GM21737 (cell line): ENCODE data around the gene DENND1A.

ENCODE experiments used
- ATAC-seq: cut with Tn5 transposase; IDR thresholded peaks from one replicate; pipeline ENCODE4 v1.9.1; 2021; ENCODE audit warnings: mild to moderate bottlenecking, moderate library complexity; ENCODE audit not compliant: unreplicated experiment

The DENND1A gene

DNA sequence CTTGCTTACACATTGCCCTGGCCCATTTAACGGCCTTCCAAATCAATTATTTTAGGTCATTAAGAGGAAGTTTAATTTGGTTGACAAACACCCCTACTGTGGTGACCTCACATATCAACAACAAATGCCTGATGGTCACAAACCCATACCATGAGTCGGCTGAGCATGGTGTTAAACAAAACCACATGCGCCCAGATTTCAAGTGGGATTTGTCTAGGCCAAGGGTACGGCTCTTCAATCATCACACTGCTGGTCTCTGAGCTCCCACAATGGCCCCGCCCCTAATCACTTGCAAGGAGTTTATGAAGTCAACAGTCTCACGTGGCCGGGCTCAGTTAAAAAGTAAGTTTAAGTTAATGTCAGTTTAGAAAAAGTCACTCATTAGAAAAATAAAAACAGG lies 330.1 kb downstream of the DENND1A start:
- no peak for ATAC-seq

- no peak for ATAC-seq
Observed at GRCh38 chr9:123597876-123598556, 331.9 kb downstream of the DENND1A start.

DNA sequence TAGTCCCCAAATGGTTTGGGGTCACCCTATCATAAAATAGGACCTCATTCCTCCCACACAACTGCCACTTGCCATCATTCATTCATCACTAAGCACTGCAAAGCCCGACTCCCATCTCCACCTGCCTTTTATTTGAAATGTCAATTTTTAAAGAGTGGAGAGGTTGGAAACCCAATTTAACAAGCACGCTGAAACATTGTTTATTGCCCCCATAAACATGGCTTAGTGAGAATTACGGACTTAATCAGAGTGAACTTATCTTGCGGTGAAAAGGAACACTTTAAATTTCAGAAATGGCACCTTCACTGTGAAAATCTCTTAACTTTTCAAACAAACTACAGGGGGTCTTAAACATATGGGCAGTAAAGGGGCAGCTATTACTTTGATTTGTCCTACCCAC lies 332.9 kb downstream of the DENND1A start:
- no peak for ATAC-seq

DNA sequence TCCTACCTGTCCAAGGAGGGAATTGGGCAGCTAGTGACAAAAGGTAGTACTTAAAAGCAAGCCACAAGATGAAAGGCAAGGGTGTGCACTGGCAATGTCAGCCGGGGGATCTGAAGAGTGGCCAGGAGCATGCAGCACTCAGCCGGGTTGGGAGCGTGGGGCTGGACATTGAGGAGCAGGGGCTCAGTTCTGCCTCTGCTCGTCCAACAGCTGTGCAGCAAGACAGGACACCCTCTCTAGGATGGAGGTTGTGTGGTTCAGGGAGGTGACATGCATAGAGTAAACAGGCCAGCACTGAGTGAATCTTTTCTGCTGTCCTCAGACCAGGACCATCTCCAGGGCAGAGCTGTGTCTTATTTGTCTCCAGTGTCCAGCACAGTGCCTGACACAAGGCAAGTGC lies 338.6 kb downstream of the DENND1A start:
- ATAC-seq = no peak

GRCh38 chr9:123590499-123590898 lies 339.4 kb downstream of the DENND1A start:
- ATAC-seq = no peak

DNA sequence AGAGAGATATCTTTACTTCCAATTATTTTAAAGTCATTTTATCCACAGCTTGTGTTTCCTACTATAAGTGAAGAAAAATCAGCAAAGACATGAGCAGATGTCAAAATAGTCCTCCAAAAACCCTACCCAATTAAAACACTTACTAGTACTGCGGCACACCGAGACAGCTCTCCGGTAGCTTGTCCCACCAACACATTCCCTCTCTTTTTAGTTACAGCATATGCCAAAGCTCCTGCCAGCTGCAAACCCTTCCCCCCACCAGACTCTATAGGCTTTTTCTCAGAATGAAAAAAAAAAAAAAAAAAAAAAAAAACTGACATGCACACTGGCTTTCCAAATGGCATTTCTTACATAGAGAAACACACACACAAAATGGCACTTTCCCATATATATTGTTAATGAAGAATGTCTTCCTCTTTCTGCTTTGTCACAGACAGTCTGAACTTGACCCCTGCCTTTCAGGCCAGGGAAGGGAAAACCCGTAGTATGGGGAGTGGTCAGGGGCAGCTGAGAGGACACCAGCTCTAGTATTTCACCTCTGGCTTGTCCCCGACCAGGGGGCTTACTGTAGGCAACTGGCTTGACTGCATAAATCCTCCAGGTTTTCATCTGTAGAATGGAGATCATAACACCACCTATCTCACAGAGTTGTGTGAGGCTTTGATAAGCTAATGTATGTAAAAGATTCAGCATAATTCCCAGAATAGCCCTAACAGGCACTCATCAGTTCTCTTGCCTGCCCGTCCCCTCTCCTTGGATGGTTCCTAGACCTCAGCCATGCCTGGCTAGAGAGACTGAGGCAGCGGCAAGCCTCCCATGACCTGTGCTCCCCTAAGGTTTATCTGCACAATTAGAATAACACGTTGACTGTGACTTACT lies 340.3 kb downstream of the DENND1A start:
- no peak for ATAC-seq

DNA sequence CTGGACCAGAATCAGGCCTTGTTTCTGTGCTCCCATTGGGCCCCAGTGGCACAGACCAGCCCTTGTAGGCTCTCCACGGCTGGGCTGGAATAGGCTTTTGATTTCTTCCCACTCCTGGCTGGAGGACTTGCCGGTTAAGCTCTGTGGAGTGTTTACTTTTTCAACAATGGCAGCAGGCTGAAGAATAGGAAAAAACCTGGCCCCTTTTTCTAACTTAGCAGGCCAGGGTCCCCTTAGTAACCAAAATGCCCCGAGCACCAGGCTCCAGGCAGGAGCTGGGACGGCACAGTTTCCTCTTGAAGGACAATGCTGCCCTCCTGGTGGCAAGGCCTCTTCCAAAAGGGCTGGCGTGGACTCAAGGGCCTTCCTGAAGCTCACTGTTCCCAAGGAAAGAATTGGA lies 343.7 kb downstream of the DENND1A start:
- ATAC-seq = no peak

- ATAC-seq = no peak
Observed at GRCh38 chr9:123584202-123585176, 345.4 kb downstream of the DENND1A start.

- ATAC-seq = no peak
Observed at GRCh38 chr9:123583646-123584045, 346.3 kb downstream of the DENND1A start.

DNA sequence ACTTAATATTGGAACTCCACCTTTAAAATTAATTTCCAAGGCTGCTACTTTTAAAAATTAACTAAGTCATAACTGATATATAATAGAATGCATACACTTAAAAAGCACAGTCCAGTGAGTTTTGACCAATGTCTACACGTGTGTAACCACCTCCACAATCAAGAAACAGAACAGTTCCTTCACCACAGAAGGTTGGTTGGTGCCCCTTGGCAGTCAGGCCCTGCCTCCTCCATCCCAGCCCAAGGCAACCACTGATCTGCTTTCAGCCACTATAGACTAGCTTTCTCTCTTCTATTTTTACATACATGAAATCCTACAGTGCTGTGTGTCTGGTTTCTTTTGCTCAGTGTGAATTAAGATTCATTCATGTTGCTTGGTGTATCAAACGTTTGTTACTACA lies 358.7 kb downstream of the DENND1A start:
- no peak for ATAC-seq

DNA sequence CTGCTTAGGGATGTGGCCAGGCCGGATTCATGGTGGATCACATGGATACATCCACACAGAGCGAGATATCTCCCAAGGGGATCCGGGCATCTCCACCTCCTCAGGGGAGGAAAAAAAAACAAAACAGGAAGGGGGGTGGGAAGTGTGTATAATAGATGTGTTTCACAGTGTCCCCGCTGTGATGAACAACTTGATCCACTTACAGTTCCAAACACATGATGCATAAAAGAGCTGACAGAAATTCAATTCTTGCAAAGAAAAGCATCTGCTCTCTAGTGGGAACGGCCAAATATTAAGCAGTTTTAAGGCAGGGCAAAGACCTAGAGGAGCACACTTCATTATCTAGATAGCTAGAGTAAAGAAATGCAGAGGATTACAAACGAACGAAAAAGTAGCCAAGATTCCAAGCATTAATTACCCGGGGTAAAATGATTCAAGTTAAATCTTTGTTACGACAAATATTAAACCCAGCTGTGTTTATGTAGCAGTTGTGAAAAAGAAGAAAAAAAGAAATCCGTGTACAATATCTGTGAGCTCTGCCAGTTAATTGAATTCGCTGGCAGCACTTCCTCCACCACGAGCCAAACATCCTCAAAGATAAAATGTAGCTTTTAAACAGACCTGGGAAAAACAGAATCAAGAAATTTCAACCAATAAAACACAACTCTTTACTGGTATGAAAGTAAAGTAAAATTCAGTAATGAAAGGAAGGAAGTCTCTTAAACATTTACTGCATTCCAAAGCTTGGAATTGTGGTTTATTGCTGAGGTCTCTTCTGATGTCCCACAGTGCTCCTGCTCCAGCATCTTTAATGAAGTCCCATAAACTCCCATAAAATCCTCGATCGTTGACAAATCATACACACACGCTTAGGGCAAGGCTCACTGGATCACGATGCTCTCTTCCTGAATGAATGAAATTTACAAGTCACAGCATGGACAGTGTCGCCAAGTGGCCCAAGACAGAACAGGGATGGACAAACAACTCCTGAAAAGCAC lies 360.9 kb downstream of the DENND1A start:
- ATAC-seq = no peak

DNA sequence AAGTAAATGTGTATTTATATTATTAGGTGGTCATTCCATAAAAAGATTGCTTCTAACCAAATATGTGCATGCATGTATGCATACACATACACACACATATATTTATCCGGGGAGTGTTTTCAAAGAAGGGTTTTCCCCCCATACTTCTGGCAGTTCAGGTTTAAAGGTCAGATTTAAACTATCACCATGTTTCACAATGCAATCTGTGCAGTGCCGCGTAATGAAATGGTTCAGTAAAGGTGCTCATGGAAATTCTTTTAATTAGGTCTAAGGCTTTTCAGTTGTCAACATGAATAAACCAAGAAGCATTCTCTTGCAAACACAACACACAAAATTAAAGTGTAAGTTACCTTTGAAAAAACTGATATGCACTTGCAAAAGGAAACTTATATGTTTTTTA lies 362.9 kb downstream of the DENND1A start:
- ATAC-seq = no peak

DNA sequence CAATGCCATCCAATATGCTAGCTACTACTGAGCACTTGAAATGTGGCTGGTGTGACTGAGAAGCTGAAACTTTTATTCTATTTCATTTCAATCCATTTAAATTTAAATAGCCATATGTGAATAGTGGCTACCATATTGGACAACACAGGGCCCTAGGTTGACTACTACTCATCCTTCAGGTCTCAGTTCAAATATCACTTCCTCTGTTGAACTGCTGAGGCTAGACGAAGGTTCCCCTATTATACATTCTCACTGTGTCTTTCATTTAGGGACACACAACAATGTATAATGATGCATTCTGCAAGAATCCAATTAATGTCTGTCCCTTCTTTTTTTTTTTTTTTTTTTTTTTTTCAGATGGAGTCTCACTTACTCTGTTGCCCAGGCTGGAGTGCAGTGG lies 365.3 kb downstream of the DENND1A start:
- ATAC-seq = no peak

DNA sequence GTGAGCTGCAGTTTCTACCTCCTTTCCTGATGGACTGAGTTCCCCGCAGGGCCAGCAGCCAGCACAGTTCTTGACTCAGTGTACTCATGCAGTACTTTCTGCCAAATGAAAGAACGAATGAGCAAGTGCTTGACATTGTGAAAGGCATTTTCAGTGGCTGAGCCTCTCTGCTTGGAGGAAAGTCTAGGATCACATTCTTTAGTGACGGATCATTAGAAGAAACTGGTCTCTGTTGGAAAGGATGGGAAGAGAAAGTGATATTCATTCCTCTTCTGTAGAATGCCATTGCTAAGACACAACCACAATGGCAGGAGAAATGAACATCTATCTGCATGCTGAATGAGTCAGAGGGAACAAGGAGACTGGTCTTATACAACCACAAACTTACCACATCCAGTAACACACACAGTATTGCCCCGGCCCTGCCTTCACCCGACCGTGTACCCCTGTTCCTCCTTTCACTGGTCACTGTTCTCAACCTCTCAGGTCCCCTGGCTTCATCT lies 367.0 kb downstream of the DENND1A start:
- ATAC-seq = no peak

DNA sequence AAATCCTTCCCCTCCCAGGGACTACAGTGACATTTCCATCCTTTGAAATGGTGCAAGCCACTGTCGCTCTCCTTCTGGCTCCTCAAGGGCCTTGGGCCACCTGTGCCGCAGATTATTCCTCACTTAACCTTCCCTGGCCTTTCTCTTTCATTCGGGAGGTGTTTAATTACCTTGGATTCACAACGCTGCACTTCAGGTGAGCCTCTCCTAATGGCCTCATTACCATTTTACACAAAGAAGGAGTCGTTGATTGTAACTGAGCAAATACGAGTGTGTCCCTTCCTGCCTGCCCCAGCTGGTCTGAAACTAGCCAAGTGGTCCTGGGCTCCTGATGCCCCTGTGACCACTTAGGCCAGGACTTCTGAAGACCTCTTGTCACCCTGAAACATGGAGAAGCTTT lies 368.9 kb downstream of the DENND1A start:
- ATAC-seq = no peak

GRCh38 chr9:123556464-123557435 lies 373.2 kb downstream of the DENND1A start:
- no peak for ATAC-seq

DNA sequence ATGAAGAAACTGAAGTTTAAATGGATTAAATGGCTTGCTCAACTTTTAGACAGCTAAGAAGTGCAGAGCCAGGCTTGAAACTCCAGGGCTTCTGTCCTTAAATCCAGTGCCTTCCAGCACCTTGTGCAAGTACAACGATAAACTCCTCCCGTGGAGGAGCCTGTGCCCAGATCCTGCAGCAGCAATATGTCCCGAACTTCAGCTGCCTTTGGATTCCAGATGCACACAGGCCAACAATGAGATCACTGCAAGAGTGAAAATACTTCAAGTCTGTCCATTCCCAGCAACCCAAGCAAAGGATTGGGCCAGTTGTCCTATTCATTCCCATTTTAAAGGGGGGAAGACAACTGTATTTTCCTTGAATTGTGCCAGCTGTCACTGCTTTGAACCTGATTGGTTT lies 374.3 kb downstream of the DENND1A start:
- ATAC-seq = no peak

GRCh38 chr9:123552530-123552929 lies 377.4 kb downstream of the DENND1A start:
- no peak for ATAC-seq

- ATAC-seq = no peak
Observed at GRCh38 chr9:123551734-123552133, 378.2 kb downstream of the DENND1A start.
